Suprapubic skin (tissue), 4 donors: ENCODE results near the gene FAM3A. TPM values are rescaled to one million over a fixed set of nuclear protein-coding genes. Genes with fewer than 3 reads are reported as not detected.
"Not testable (repeated sequence)": the region's sequence is repeated elsewhere in the genome, so short reads cannot be mapped to it uniquely, and the experiment has no call there.

Source experiments
- DNase-seq, 2 donors: peaks; one replicate each; pipeline ENCODE4 v3.0.0-alpha.2; 2019; ENCODE audit warnings: low spot score in 2 of 2
- H3K27ac ChIP-seq: fragments of 200-600 bp; sonication (generic); one replicate; pipeline ENCODE4 v1.5.1; 2019
- H3K27me3 ChIP-seq: fragments of 200-600 bp; sonication (generic); one replicate; pipeline ENCODE4 v1.5.1; 2019
- H3K36me3 ChIP-seq: fragments of 200-600 bp; sonication (generic); one replicate; pipeline ENCODE4 v1.5.1; 2019
- H3K4me1 ChIP-seq: fragments of 200-600 bp; sonication (generic); one replicate; pipeline ENCODE4 v1.5.1; 2019
- H3K4me3 ChIP-seq: fragments of 200-600 bp; sonication (generic); one replicate; pipeline ENCODE4 v1.5.1; 2019; ENCODE audit warnings: mild to moderate bottlenecking
- H3K9me3 ChIP-seq: fragments of 200-600 bp; sonication (generic); one replicate; pipeline ENCODE4 v1.5.1; 2019
- EP300 ChIP-seq: sonication (generic); formaldehyde crosslinking; IDR thresholded peaks from one replicate; pipeline ENCODE4 v1.6.1; 2017; ENCODE audit warnings: antibody characterized with exemption
- POLR2A ChIP-seq, 2 donors: fragments of 450-650 bp; IDR thresholded peaks; one replicate each; pipeline ENCODE4 v1.6.1; 2017; ENCODE audit warnings: antibody characterized with exemption in 2 of 2, mild to moderate bottlenecking in 2 of 2, moderate library complexity in 2 of 2
- POLR2AphosphoS5 ChIP-seq, 3 donors: sonication (generic); formaldehyde crosslinking; IDR thresholded peaks; one replicate each; pipeline ENCODE4 v1.6.1; 2017; ENCODE audit warnings: antibody characterized with exemption in 3 of 3
- WGBS: methylation state at CpG from one replicate; pipeline ENCODE4 v1.1.5; 2018; 5-methylcytosine and 5-hydroxymethylcytosine counted together
- total RNA-seq, 4 donors: library from RNA; depleted of rRNA; stranded (reverse); fragments of >200 nt; gene quantifications; one replicate each; pipeline ENCODE4 v1.1.0, GENCODE V29; 2016
- TF ChIP-seq, protein P1 (sequence below), 2 donors: fragments of 200-600 bp in 1 of 2; fragments of 450-650 bp in 1 of 2; sonication (generic) in 1 of 2; IDR thresholded peaks; one replicate each; pipeline ENCODE4 v1.5.1; 2016 to 2019; ENCODE audit warnings: antibody characterized with exemption in 2 of 2, mild to moderate bottlenecking in 1 of 2, moderate library complexity in 1 of 2

Gene FAM3A, protein sequence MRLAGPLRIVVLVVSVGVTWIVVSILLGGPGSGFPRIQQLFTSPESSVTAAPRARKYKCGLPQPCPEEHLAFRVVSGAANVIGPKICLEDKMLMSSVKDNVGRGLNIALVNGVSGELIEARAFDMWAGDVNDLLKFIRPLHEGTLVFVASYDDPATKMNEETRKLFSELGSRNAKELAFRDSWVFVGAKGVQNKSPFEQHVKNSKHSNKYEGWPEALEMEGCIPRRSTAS
- 10 to 100 TPM; 33.5 to 40.6 (median 36.6) TPM for total RNA-seq

DNA sequence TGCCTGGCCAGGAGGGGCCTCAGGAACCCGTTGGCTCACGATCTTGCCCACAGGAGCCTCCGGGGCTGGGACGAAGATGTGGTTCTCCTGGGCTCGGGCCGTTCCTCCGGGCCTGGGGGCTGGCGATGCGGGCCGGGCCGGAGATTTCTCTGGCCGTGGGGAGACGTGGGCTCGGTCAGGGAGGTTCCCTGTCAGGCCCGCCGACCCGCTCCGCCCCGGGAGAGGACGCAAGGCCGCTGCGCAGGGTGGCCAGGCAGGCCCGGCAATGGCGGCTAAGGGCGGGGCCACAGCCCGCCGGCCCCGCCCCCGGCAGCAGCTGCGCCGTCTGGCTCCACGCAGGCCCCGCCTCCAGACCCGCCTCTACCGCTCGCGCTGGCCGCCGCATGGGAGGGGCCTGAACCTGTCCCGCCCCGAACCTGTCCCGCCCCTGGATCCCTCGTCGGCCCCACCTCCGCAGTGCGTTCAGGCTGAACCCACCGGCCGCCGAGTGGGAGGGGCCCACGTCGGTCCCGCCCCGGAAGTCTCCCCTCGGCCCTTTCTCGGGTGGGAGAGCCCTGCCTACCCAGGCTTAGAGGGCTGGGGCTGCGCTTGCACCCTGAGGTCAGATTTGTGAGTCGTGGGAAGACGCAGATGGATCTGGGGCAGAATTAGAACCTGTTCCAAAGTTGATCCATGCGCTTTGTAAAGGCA, at the start of gene FAM3A:
Gene FAM3A (minus strand): TSS at position 267 of the 690 bp plus-strand sequence. CDS start 460 bp downstream, outside the sequence.
- Histone ChIP-seq H3K36me3 (peaks cover 1% of the 10 kb centered on the region), H3K4me1 (peaks cover 16% of the 10 kb centered on the region), H3K9me3 (no peaks in the 10 kb centered on the region), H3K27me3 (no peaks in the 10 kb centered on the region), H3K27ac (peak within 1 kb of the TSS; percentile 92), H3K4me3 (peak within 1 kb of the TSS; percentile 66)
- 59% methylated on average over 40 of the region's 59 CpGs for WGBS
- peak; percentile 95 to 96 for DNase-seq
- TF ChIP-seq EP300 (no peak), POLR2A (IDR thresholded peaks at IDR 0.05) (peak in 1 of 2 donors; percentile 73), POLR2AphosphoS5 (IDR thresholded peaks at IDR 0.05) (peak; percentile 3 to 64 (median 14))
- TF ChIP-seq, protein P1, sequence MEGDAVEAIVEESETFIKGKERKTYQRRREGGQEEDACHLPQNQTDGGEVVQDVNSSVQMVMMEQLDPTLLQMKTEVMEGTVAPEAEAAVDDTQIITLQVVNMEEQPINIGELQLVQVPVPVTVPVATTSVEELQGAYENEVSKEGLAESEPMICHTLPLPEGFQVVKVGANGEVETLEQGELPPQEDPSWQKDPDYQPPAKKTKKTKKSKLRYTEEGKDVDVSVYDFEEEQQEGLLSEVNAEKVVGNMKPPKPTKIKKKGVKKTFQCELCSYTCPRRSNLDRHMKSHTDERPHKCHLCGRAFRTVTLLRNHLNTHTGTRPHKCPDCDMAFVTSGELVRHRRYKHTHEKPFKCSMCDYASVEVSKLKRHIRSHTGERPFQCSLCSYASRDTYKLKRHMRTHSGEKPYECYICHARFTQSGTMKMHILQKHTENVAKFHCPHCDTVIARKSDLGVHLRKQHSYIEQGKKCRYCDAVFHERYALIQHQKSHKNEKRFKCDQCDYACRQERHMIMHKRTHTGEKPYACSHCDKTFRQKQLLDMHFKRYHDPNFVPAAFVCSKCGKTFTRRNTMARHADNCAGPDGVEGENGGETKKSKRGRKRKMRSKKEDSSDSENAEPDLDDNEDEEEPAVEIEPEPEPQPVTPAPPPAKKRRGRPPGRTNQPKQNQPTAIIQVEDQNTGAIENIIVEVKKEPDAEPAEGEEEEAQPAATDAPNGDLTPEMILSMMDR (IDR thresholded peaks at IDR 0.05) = no peak

DNA sequence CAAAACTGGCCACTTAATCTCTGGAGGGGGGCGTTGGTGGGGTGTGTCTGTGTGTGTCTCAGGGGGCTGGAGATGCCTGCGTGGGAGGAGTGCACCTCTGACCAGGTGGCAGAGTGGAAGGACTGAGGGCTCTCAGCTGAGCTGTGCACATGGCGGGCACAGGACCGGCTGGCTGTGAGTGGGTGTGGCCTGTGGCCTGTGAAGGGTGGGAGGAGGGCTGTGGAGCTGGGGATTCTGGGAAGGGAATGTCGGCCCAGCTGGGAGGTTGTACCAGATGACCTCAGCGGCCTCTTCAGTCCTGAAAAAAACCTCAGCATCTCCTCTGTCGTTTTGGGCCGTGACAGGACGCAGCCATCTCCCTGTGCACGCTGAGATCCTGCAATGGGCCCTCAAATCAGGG, 46.3 kb upstream of the FAM3A start:
- no CpG with 5 or more reads among the region's 10 CpGs for WGBS
- H3K27ac ChIP-seq = not testable (repeated sequence)

DNA sequence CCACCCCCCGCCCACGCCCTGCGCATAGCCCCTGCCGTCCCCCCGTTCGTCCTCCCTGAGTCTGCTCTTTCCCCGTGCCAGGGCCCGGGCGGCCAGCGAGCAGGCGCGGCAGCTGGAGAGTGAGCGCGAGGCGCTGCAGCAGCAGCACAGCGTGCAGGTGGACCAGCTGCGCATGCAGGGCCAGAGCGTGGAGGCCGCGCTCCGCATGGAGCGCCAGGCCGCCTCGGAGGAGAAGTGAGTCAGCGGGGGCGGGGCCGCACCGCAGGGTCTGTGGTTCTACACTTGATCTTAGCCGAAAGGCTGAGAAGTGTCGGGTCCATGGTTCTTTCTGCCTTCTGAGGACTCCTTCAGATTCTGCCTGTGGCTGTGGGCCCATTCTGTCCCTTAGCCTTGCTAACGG, 44.3 kb upstream of the FAM3A start:
- not testable (repeated sequence) for H3K4me3 ChIP-seq, H3K36me3 ChIP-seq, H3K4me1 ChIP-seq, H3K27me3 ChIP-seq, DNase-seq, H3K27ac ChIP-seq, H3K9me3 ChIP-seq
- WGBS = no CpG with 5 or more reads among the region's 31 CpGs

More for the DNA sequence above, 46.3 kb upstream of the FAM3A start:
- H3K9me3 ChIP-seq, H3K4me1 ChIP-seq, H3K36me3 ChIP-seq, H3K4me3 ChIP-seq, DNase-seq, H3K27me3 ChIP-seq: not testable (repeated sequence)

DNA sequence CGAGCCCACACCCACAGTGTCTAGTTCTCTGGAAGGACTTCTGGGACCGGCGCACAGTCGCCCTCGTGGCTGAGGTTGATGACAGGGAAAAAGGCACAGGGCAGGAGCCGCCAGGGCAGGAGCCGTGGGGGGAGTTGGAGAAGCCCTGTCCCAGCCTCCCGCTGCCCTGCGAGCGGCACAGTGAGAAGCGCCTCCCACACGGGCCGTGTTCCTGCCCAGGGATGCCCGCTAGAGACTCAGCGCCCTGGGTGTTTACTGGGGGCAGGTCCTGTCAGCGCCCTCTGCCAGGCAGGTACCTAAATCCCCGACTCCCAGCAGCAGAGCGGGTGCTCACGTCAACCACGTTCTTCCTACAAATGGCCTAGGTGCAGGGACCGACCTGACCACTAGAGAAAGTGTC, 42.9 kb upstream of the FAM3A start:
- not testable (repeated sequence) for H3K36me3 ChIP-seq, H3K27me3 ChIP-seq, H3K27ac ChIP-seq, H3K4me3 ChIP-seq, H3K4me1 ChIP-seq, DNase-seq, H3K9me3 ChIP-seq
- WGBS = no CpG with 5 or more reads among the region's 21 CpGs

DNA sequence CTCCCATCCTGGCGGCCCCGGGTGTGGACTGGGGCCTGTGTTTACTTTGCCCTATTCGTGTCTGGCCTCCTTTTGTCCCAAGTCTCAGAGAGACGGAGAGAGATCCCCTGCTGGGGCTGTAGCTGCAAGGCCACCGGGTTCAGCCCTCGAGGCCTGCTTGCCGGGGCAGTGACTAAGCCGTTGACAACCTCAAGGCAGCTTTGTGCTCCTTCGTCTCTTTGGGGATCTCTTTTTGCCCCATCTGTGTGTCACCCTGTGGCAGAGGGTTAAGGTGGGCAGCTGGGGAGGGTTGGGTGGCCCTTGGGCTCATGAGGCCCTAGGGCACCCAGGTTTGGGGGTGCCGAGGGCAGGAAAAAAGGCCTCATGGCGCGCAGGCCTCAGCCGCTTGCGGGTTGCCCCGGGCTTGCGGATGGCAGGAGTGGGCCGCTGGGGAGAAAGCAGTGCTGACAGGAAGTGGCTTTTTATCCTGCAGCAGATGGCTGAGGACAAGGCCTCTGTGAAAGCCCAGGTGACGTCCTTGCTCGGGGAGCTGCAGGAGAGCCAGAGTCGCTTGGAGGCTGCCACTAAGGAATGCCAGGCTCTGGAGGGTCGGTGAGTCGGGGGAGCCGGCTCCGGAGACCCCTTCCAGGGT, 42.1 kb upstream of the FAM3A start:
- H3K27ac ChIP-seq, H3K27me3 ChIP-seq, H3K4me3 ChIP-seq, DNase-seq, H3K36me3 ChIP-seq, H3K4me1 ChIP-seq, H3K9me3 ChIP-seq: not testable (repeated sequence)
- WGBS = no CpG with 5 or more reads among the region's 24 CpGs

DNA sequence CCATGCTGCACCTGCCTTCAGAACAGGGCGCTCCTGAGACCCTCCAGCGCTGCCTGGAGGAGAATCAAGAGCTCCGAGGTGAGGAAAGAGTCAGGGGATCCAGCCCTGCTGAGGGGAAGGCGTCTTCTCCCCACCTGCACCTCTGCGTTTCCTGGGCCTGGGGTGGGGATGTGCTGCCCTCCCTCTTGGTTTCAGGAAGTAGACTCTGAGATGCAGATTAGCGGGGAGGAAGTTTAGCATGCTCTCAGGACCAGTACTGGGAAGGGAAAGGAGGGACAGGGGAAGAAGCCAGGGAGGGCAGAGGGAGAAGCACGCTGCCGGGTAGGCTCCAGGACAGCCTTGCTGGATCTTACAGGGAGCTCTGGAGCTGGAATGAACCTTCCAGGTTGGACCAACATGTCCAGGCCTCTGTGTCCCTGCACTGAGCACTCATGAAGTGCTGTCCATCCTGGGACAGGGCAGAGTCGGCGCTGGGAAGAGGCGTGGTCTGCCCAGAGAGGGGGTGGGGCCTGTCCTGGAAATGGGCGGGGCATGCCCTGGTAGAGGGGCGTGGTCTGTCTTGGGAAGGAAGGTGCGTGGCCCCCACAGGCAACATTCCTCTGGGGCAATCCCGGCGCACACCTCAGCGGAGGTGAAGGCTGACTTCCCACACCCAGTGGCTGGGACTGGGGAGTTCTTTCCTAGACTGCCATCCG, 36.2 kb upstream of the FAM3A start:
- H3K4me3 ChIP-seq, H3K9me3 ChIP-seq, H3K27ac ChIP-seq, DNase-seq, H3K27me3 ChIP-seq: not testable (repeated sequence)
- H3K36me3 ChIP-seq = peaks cover 13% of the 10 kb centered on the region
- H3K4me1 ChIP-seq = peaks cover 16% of the 10 kb centered on the region
- 70% methylated on average over 7 of the region's 18 CpGs for WGBS

DNA sequence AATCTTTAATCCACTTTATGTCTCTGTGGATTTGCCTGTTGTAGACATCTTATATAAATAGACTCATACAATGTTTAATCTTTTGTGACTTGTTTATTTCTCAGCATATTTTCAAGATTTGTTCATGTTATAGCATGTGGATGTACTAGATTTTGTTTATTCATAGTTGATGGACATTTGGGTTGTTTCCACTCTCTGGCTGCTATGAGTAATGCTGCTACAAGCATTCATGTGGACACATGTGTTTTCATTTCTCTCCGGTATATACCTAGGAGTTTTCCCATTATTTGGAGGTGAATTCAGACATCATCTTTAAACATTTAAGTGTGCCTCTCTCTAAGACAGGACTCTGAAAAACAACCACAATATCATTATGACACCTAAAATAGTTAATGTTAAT, 33.7 kb upstream of the FAM3A start:
- no peaks in the 10 kb centered on the region for H3K9me3 ChIP-seq
- peaks cover 13% of the 10 kb centered on the region for H3K36me3 ChIP-seq
- H3K4me3 ChIP-seq = no peak overlapping the region
- TF ChIP-seq POLR2A (IDR thresholded peaks at IDR 0.05) (no peak), POLR2AphosphoS5 (IDR thresholded peaks at IDR 0.05) (no peak), EP300 (no peak)
- TF ChIP-seq, protein P1 (IDR thresholded peaks at IDR 0.05) = no peak
- H3K27me3 ChIP-seq = no peaks in the 10 kb centered on the region
- no peak for DNase-seq
- no peak overlapping the region for H3K27ac ChIP-seq
- peaks cover 25% of the 10 kb centered on the region for H3K4me1 ChIP-seq
- WGBS = 63% methylated on average over 1 of the region's 1 CpG
